Activated CD8-positive, alpha-beta memory T cell treated with anti-CD3 and anti-CD28 coated beads for 1 hour (primary cell): ENCODE results near the gene KRTAP10-5.
"Not testable (repeated sequence)": the region's sequence is repeated elsewhere in the genome, so short reads cannot be mapped to it uniquely, and the experiment has no call there.

Experiments used
- DNase-seq, 2 donors: peaks; one replicate each; pipeline ENCODE4 v3.0.0-alpha.2; 2020; ENCODE audit warnings: low read depth in 1 of 2; ENCODE audit errors: extremely low read depth in 1 of 2

Gene KRTAP10-5

GRCh38 chr21:44580231-44580821, at the start of gene KRTAP10-5:
TSS of gene KRTAP10-5 (minus strand) at chr21:44580604. CDS start at chr21:44580578, 26 bp downstream.
- DNase-seq, result not testable (repeated sequence)

- DNase-seq, result no peak
Observed at GRCh38 chr21:44628707-44629391, 48.4 kb upstream of the KRTAP10-5 start.

DNA sequence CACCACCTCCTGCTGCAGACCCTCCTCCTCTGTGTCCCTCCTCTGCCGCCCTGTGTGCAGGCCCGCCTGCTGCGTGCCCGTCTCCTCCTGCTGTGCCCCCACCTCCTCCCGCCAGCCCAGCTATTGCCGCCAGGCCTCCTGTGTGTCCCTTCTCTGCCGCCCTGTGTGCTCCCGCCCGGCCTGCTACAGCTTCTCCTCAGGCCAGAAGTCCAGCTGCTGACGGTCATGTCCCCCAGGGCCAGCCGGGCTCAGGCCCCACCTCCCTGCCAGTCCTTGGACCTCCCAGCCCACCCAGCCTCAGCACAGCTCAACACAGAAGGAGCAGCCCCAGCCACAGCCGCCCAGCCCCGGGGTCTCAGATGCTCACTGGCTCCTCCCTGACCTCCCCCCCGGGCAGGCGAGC, 47.4 kb upstream of the KRTAP10-5 start:
- not testable (repeated sequence) for DNase-seq

DNA sequence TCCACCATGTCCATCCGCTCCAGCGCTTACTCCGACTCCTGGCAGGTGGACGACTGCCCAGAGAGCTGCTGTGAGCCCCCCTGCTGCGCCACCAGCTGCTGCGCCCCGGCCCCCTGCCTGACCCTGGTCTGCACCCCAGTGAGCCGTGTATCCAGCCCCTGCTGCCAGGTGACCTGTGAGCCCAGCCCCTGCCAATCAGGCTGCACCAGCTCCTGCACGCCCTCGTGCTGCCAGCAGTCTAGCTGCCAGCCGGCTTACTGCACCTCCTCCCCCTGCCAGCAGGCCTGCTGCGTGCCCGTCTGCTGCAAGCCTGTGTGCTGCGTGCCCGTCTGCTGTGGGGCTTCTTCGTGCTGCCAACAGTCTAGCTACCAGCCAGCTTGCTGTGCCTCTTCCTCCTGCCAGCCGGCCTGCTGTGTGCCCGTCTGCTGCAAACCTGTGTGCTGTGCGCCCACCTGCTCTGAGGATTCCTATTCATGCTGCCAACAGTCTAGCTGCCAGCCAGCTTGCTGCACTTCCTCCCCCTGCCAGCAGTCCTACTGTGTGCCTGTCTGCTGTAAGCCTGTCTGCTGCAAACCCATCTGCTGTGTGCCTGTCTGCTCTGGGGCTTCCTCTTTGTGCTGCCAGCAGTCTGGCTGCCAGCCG, 46.9 kb upstream of the KRTAP10-5 start:
- DNase-seq, result not testable (repeated sequence)

DNA sequence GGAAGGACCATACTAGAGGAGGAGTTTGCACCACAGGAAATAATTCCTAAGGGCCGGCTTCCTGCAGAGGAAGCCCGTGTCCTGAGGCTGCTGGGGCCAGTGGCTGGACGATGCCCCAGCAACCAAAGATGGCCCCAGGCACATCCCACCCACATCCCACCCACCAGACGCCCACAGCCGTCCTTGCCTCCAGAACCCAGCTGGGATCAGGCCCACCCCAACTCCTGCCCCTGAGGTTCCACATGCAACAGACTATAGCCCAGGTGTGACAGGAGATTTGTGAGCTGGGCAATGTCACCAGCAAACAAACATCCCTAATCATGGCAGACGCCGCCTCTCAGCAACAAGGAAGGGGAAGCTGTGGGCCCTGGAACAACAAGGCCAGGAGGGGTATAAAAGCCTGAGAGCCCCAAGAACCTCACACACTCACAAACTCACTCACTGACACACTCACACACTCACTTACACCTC, 46.3 kb upstream of the KRTAP10-5 start, which contains the start of gene KRTAP10-9:
Gene KRTAP10-9, plus strand, starts transcription at position 421 of the 471 bp plus-strand sequence. CDS start 79 bp downstream, outside the sequence.
- DNase-seq, result no peak

- DNase-seq, result no peak
Observed at GRCh38 chr21:44626262-44626661, 45.9 kb upstream of the KRTAP10-5 start.

DNA sequence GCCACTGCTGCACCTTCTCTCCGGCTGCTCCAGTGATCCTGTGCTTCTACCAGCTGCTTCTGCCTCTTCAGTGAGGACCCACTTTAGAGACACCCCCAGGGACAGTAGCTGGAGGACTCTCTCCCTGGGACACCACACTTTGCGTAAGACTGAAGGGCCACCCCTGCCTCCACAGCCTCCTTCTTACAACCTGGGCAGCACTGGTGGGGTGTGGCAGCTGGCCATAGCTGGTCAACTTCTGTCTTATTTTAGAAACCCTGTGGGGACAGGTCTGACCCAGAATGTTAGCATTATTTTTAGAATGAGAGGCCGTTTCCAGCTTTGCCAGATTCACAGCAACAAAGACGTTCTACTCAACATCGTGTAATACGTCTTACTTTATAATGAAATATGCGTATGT, 45.4 kb upstream of the KRTAP10-5 start:
- DNase-seq, result no peak

DNA sequence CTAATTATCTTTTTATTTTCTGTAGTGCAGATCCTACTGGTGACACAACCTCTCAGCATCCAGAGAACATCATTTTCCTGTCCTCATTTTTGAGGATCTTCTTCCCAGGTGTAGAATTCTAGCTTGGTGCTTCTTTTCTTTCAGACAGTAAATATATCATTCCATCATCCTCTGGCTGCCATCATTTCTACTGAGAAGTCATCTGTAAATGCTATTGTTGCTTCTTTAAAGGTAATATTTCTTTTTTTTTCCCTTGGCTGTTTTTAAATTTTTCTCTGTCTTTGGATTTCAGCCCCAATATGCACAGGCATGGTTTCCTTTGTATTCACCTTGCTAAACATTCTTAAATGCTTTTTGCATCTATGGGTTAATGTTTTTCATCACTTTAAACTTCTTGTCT, 43.2 kb upstream of the KRTAP10-5 start:
- DNase-seq, result no peak

DNA sequence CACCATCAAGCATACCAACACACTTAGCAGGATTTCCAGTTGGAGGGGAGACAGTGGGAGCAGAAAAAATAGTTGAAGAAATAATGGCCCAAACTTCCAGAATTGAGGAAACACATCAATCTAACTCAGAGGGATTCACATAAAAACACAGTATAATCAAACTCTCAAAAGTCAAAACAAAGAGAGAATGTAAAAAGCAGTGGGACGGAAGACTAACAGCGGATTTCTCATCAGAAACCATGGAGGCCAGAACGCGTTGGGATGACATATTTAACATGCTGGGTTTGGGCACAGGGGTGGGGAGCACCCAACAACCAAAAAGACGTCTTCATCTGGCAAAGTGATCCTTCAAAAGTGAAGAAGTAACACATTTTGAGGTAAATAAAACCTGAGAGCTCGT, 39.5 kb upstream of the KRTAP10-5 start:
- DNase-seq, result no peak

GRCh38 chr21:44618909-44619308, 38.5 kb upstream of the KRTAP10-5 start:
- peak; percentile 23 to 25 for DNase-seq

- no peak for DNase-seq
Observed at GRCh38 chr21:44618504-44618903, 38.1 kb upstream of the KRTAP10-5 start.

DNA sequence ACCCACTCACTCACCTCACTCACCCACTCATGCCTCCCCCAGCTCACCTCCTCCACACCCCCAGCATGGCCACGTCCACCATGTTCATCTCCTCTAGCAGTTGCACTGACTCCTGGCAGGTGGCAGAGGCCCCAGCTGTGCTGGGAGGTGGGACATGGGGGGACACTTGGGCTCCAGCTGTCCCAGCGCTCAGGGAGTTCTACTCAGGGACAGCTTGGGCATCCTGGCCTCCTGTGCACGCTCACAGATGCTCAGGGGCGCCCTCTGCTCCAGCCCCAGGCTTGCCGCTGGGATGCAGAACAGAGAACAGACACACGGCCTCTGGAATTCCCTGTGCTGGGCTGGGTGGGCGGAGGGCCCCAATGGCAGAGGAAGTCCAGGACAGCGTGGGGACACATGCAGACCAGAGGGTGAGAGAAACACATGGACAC, 36.7 kb upstream of the KRTAP10-5 start:
- no peak for DNase-seq

DNA sequence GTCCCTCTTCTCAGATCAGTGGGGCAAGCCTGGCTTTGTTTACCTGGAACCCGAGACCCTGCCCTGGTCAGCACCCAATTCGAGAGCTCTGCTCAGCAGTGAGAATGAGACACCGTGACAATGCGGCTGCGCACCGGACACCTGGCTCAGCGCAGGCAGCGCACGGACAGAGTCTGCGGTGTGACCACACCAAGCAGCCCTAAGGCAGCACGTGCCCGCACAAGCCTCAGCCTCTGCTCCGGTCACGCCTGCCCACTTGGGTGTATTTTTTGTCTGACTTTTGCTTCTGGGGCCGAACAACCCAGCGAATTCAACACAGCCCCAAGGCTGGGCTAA, 36.2 kb upstream of the KRTAP10-5 start:
- DNase-seq, result no peak

- no peak for DNase-seq
Observed at GRCh38 chr21:44615911-44616590, 35.6 kb upstream of the KRTAP10-5 start.

DNA sequence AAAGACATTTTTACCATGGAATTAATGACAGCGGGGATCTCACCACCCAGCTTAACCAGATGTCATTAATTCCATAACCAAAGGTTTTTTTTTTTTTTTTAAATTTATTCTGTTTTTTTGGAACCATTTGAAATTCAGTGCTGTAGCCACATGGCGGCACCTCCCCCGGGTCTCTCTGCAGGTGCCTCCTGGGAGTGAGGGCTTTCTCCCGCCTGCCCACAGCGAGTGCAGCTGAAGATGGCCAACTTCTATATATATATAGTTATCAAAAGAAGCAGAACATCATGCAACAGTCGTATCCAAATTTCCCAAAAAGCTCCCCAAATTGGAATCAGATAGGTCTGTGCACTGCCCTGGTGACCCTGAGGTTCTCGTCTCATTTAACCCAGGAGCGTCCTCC, 35.1 kb upstream of the KRTAP10-5 start:
- DNase-seq, result no peak

- DNase-seq, result no peak
Observed at GRCh38 chr21:44614961-44615391, 34.6 kb upstream of the KRTAP10-5 start.

GRCh38 chr21:44614161-44614631, 33.8 kb upstream of the KRTAP10-5 start:
- DNase-seq, result no peak

DNA sequence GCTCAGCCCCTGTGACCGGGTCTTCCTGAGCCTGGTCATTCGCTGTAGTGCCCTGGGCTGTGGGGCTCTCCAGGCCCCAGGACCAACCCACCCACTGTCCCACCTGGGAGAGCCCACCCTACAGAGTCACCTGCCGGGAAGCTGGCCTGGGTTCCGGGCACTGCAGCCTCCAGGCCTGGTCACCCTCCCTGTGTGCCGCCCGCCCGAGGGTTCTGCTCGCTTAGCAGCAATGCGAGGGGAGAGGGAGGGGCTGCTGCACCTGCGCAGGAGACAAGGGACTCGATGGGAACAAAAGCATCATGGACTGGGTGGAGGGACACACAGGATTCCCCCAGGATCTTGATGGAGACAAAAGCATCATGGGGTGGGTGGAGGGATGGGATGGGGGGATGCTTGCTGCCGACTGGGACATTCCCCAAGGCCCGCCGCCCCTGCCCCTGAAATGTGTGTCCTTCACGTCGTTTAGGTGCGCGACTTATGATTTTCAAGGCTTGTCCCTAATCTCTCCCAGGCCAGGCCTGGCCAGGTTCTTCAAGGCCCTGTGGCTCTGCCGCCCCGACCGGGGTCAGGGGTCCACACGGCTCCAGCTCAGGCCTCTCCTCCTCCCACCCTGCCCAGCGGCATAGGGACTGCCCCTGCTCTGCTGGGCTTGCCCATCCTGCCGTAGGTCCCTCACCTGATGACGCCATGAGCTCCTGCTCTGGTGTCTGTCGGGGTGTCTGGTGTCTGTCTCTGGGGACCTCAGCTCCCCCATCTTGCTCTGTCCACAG, 33.2 kb upstream of the KRTAP10-5 start:
- DNase-seq, result no peak

DNA sequence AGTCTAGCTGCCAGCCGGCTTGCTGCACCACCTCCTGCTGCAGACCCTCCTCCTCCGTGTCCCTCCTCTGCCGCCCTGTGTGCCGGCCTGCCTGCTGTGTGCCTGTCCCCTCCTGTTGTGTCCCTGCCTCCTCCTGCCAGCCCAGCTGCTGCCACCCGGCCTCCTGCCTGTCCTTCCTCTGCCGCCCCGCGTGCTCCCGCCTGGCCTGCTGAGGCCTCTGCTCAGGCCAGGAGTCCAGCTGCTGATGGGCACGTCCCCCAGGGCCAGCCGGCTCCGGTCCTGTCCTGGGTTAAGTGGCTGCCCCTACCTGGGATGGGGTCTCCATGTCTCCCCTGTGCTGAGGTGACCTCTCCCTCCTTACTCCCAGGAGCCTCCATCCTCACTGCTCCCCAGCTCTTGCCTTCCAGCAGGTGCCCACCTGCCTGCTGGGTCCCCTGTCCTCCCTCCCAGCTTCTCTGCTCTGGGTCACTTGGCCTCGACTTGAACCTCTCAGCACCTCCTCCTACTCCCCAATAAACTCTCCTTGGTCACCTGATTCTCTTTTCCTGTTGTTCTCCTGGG, 32.3 kb upstream of the KRTAP10-5 start:
- no peak for DNase-seq

DNA sequence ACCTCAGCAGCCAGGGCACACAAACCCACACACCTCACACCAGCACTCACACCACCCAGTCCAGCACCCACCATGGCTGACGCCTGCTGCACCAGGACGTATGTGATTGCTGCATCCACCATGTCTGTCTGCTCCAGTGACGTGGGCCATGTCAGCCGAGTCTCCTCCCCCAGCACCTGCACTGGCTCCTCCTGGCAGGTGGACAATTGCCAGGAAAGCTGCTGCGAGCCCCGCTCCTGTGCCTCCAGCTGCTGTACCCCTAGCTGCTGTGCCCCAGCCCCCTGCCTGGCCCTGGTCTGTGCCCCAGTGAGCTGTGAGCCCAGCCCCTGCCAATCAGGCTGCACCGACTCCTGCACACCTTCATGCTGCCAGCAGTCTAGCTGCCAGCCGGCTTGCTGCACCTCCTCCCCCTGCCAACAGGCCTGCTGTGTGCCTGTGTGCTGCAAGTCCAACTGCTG, 31.7 kb upstream of the KRTAP10-5 start, which contains the start of gene KRTAP10-8:
Gene KRTAP10-8, plus strand, starts transcription at position 51 of the 458 bp plus-strand sequence. Its CDS starts 22 bp downstream, at position 73.
- DNase-seq, result no peak
